ENCODE measurements around the gene FHIT.
A peak's percentile ranks its signal among the peaks of the same experiment; 100 is the strongest.
"Not testable (repeated sequence)": the region's sequence is repeated elsewhere in the genome, so short reads cannot be mapped to it uniquely, and the experiment has no call there.

The FHIT gene

DNA sequence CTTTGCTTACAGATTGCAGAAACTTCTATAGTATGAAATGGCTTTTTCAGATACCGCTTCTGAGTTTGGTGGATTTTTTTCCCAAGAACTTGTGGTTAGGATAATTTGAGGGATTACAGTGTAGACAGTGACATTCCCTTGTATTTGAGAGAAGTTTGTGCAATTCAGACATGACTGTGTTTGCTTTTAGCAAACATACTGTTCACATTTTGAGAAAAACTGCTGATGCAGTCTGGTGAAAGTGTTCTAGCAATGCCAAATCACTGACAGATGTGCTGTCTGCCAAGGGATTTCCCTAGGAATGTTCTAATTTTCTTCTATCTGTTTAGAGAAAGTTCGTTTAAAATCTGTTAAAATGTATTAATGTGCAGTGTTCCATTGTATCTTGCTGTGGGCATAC is 652.6 kb downstream of the FHIT start:
- no peak for DNase-seq

DNA sequence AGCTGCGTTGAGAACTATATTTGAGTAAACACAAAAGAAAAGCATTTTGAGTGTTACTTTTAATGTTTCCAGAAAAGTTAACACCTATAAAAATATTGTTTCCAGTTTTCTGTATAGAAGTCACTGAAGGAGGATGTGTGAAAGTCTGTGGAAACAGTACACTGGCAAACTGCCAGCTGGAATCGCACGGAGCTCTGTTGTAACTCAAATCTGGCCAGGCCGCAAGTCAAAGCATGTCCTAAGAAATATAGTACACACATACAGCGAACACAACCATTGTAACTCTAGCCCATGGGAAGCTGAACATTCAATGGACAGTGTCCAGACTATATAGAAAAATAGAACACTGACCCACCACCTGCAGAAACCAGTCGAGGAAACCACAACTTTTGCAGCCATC is 657.2 kb downstream of the FHIT start:
- DNase-seq = no peak

DNA sequence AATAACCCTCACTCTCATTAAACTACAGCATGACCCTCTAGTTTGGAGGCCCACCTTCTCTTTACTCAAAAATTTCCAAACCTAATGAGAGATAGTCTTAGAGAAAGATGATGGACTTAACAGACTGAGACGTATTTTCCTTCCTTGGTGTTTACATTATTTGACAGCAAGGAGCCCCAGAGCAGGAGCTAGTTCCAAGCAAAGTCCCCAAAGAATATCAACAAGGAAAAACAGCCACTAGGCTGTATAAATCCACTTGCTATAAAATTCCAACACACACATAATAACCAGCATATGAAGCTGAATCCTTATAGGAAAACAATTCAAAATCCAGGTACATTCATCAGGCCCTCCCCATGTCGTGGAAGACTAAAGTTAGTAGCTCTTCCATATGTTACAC is 660.0 kb downstream of the FHIT start:
- no peak for DNase-seq

DNA sequence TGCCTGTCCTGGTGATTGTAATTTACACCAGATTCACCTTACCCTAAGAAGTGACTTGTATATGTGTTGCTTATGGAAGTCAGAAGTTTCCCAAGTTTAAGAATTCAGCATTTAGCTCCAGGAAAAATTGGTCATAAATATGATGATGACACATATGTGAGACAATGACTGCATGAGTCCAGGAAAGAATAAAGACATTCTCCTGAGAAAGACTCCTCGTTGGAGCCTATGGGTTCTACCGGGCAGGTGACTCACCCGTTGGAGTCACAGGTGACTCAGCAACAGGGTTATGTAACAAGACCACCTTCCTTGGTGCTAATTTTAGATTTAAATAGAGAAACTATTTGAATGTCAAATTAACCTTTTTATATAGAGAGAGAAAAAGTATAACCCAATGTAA is 662.4 kb downstream of the FHIT start:
- DNase-seq = no peak

DNA sequence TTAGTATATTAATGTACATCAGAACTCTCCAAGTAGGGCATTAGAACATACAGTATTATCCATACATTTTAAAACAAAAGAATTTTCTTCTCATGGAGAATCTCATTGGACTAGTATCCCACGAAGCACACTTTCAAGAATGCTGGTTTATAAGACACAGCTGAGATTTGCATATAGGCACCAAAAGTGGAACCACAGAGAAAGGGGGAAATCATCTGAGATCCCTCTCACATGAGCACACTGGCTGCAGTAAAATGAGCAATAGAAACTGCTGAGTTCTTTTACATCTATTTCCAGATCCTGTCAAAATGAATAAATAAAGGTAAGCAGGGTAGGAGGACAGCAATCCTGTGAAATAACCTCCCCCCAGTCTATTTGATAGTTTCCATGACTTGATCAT is 665.3 kb downstream of the FHIT start:
- no peak for DNase-seq

DNA sequence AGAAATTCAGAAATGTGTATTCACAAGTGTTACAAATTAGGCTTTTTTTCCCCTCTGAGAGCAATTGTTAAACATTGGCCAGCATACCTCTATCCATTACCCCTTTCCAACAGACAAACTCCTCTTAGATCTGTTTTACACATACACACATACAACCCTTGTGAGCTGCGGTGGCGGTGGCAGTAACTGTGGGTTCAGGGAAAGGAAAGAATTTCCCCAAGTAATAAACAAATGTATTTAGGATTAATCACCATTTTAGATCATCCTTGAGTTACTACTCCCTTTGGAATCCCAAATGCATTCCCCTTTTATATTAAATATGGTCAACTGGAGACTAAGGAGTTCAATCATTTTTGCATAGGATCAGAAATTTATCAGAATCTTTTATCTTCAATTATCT is 667.0 kb downstream of the FHIT start:
- no peak for DNase-seq

DNA sequence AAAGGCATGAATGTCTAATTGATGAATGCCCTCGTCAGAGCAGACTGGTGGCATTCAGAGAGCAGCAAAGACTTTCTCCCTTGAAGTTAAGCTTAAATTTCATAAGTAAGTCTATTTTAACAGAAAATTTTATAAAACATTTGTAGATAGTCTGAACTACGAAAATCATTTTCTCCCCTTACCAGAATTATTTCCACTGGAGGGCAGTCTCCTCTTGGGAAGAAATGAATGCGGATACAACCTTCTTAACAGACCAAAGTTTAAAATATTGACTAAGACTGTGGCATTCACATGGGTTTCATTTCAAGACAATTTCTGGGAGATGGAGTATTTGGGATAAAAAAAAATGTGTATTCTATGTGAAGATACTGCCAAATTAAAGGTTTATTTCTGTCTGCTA is 669.0 kb downstream of the FHIT start:
- DNase-seq = no peak

DNA sequence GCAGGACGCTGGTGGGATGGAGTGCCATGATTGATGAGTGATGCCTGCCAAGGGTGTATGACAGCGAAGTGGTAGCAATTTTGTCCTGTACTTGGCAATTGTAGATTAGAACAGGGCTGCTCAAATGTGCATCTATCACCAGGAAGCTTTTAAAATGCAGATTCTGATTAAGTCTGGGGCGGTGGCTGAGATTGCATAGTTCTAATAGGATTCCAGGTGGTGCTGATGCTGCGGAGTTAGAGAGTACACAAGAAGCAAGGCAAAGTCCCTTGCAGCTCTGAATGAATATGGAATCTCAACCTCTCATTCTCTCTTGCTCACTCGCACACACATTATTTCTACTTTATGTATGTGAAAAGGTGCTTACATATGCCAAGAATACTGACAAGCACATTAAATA is 670.4 kb downstream of the FHIT start:
- DNase-seq = no peak

DNA sequence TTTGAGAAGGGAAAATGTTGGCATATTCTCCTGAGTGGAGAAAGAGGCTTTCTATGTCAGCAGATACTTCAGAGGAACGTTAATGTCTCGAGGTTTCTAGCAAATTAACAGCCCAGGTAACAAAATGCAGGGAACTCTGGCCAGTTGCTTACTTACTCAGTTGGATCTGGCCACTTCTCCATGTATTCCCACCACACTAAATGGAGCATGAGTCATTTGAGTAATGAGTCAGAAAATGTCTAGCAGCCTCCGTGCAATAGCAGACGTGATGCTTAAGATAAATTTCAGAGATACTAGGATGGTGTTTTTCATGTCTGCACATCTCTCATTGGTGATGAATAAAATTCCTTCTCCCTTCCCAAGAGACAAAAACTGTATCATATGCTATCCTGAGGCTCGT is 671.5 kb downstream of the FHIT start:
- peak; percentile 19 for DNase-seq

DNA sequence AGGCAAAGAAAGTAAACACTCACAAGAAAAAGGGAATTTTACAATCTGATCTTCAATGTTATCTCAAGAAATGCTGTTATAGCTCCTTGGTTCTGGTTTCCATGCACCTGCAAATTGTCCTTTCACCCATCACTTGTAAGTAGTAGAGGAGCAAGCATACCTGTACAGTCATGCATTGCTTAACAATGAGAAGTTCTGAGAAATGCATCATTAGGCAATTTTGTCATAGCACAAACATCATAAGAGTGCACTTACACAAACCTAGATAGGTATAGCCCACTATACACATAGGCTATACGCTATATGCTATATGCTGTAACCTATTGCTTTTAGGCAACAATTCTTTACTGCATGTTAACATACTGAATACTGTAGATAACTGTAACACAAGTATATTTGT is 672.3 kb downstream of the FHIT start:
- DNase-seq = no peak

DNA sequence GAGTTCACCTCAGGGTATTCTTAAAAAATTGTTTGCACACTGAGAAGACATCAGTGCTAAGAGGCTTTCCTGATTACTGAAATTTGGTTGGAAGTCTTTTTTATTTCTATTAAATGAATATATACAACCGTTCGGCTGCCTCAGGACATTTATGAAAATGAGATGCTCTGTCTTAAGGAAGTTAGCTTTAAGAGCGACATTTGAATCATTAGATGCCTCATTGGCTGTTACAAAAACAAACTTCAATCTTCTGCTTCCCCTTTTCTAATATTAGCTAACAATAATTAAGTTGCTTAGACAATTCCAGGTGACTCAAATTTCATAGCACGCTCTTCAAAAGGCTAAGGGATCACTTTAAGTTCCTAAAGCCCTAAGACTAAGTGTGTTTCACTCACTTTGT is 673.7 kb downstream of the FHIT start:
- no peak for DNase-seq

DNA sequence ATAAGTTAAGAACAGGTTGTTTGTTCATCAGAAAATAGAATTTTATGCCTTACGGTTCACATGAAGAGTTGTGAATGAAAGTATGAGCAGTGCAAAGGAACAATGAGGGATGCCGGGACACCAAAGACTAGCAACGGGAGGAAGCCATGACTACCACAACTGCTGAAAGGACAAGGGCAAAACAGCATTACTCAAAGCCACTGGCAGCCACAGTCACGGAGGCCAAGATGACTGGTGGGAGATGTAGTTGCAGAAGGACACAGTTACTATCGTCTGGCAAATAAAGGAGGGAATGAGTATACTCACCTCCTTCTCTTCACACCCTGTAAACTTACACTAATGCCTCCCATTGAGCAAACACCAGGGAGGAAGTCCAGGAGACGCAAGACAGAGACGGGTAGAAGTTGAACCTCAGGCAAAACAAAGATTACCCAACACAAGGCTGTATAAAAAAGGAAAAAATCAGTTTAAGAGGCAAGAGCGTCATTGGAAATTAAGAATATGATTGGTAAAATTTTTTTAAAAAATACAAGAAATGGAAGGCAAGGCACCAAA is 675.5 kb downstream of the FHIT start:
- no peak for DNase-seq

DNA sequence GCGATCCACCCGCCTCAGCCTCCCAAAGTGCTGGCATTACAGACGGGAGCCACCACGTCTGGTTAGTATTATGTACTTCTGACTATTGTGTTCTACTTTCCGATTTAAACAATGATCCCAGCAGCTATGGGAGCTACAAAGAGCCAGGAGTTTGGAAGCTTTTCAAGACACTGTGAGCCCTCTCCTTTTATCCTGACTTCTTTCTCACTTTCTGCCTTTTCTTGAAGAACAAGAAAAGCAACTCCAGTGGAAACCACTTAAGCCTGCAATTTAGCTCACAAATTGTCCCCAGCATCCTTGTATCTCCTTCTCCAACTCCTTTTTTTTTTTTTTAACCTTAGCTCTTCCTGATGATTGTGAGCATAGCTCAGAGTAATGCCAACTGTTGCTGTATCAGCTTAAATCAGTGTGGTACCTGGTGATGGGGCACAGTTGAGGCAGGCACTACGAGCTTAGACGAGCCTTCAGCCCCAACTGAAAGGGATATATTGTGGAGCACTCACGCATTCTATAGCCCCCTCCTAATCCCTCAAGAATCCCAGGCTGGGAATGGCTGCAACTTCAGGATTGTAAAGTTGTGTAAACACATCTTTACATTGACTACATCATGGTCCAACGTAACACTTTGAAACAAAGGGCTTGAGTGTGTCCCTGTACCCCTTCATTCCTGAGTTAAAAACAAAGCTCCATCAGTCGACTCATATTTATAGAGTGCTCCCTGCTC is 677.0 kb downstream of the FHIT start:
- DNase-seq = no peak

DNA sequence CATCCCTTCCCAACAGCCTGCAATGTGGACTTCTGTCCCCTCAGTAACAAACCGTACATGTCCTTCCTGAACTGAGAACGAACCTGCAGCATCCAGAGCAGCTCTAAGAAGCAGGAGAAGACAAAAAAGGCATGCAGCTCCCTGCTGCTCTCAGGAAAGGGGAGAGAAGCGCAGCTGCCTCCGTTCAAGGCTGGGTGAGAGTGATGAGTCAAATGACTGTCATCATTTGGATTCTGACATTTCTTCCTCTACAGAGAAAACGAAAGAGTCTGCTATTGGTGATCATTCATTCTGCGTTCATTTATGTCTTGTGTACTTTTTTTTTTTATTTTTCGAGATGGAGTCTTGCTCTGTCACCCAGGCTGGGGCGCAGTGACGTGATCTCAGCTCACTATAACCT is 677.8 kb downstream of the FHIT start:
- no peak for DNase-seq

DNA sequence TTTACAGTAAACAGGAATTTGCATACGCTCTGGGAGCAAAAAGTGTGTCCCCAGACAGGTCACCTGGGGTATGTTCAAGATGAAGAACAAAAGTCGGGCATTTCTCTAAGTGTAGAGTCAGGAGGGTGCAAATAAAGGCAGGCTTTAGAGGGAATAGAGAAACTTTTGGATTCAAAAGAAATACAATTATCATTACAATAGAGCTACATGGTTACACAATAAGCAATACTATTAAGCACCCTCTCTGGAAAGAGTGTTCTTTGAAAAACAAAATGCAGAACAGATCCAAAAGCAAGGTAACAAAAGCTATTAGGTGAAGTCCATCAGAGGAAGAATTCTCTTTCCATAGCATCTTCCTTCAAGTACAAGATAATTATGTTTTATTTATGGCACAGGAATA is 679.7 kb downstream of the FHIT start:
- DNase-seq = no peak

DNA sequence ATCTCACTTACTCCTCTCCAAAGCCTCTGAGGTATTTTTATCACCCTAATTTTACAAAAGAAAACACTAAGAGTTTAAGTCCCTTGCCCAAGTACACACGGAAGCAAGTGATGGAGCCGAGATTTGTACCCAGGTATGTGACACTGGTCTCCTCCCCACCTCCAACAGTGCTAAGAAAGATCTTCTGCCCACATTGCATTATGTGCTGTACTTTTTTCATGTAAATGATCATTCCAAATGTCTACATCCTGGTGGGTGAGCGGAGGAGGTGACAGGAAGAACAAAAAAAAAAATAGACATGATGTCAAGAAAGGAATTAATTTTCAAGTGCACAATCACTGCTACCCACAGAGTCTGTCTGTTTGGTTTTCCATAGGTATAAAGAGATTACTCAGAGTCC is 694.1 kb downstream of the FHIT start:
- no peak for DNase-seq

DNA sequence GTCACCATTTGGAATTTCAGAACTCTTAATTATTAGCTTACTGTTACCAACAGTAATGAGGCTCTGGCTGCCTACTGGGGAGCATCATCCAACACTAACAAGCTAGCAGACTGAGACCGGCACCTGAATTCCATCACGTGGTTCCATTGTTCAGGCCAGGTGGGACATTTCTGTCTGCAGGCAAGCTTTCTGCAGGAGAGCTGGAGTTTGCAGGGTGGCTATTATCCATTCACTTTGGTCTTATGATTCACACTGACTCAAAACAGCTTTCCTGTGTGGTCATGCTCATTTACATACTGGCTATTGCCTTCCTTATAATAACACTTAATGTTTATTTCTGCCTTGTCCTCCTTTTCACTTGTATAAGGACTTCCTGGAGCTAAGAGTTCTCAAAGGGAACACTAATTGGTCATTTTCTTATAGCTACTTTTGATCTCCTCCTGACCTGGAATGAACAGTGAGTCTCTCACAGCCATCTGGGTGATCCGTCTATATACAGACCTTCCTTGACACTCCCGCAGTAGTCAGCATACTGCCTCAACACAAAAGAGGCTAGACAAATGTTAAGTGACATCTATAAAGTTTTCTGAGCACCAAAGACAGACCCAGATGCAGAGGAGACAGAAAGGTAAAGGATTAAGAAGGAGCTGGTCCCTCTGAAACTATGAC is 695.4 kb downstream of the FHIT start:
- DNase-seq = no peak

DNA sequence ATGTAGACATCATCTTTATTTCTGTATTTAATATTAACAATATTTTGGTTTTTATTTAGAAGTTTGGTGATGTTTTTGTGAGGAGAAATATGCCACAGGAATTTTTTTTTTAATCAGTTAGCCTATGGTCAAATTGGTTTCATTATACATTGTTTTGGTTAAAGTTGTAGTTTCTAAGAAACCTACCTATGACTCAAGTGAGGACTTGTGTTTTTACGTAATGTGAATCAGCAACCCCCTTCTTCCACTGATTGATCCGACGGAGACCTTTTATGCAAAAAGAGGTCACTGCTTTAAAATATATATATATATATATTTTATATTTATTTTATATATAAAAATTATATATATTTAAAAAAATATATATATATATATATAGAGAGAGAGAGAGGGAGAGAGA is 698.1 kb downstream of the FHIT start:
- DNase-seq = no peak

DNA sequence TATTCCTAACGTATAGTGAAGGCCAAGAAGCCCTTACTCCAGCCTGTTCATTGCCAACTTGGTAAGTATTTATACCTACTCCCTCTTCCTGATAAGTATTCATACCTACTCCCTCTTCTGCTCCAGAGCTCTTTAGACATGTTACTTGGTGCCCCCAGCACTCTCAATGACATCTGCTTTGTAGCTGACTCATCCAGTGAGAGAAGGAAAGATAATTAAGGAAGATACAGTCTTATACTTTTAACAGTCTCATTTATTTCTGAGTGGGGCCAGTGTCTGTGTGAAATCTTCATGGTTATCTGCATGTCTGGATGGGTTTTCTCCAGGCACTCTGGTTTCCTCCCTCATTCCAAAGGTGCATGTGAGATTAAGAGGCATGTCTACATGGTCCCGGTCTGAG is 698.7 kb downstream of the FHIT start:
- no peak for DNase-seq

DNA sequence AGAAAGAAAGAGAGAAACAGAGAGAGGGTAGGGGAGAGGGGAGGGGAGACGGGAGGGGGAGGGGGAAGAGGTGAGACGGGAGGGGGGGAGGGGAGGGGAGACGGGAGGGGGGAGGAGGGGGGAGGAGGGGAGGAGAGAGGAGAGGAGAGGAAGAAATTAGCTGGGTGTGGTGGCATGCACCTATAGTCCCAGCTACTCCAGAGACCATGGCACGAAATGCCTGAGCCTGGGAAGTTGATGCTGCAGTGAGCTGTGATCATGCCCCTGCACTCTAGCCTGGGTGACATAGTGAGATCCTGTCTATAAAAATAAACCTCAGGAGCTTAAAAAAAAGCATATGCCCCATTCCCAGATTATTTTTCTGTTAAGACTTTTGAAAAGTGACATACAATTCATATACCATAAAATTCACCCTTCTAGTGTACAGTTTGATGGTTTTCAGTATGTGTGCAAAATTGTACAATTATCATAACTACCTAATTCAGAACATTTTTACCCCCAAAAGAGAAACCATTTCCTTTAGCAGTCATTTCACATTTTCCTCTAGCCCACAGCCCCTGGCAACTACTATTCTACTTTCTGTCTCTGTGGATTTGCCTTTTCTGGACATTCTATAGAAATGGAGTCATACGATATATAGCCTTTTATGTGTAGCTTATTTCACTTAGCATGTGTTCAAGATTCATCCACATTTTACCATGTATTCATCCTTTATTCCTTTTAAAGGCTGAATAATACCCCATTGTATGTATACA is 699.6 kb downstream of the FHIT start:
- no peak for DNase-seq

DNA sequence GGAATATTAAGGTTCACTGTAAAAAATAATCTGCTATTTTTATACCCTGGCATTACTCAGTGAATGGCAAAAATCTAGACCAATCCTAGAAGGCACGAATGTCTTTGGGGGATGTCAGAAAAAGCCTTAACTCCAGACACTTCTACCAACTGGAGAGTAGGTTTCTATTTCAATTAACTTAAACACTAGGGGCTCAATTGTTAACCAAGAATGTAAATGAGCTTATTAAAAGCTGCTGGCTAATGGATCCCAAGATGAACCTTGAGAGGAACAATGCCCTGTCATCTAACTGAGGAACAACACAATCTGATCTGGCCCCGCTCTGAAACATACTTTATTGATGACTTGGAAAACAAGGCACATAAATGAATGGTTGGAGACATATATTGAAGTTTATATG is 701.4 kb downstream of the FHIT start:
- no peak for DNase-seq

DNA sequence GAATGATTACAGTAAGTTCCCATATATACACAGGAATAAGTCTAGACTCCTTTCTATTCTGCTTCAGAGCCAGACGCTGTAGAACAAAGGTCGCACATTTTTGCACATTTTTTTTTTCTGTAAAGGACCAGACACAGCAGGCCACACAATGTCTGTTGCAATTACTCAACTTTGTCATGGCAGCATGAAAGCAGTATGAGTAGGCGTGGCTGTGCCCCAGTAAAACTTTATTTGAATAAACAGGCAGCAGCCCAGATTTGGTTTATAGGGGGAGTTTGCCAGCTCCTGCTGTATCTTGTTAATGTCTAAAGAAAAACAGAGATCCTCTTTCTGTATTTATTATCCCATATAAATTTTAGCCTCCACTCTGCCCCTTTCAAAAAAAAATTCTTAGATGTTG is 708.3 kb downstream of the FHIT start:
- no peak for DNase-seq

DNA sequence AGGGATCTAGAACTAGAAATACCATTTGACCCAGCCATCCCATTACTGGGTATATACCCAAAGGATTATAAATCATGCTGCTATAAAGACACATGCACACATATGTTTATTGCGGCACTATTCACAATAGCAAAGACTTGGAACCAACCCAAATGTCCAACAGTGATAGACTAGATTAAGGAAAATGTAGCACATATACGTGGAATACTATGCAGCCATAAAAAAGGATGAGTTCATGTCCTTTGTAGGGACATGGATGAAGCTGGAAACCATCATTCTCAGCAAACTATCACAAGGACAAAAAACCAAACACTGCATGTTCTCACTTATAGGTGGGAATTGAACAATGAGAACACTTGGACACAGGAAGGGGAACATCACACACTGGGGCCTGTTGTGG is 711.9 kb downstream of the FHIT start:
- not testable (repeated sequence) for DNase-seq

DNA sequence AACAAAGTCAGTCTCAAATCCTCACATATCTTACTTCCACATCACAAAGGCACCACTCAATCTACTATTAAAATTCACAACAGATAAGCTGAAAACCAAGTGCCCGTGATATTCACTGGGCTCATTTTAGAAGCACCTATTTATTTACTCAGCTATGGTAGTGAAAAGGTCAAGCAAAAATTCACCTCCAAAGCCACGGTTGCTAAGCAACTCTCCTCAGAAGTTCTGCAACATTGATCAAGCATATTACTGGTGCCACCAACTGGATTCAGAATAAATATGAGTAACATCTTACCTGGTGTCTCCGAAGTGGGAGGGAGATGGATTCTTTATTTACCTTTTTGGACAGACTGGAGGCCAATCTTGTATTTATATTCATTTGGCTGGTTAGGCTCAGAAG is 714.8 kb downstream of the FHIT start:
- DNase-seq = no peak
